Tibial nerve (tissue), 4 donors: Measurements from ENCODE around the gene ZNF628. TPM values are rescaled to one million over a fixed set of nuclear protein-coding genes. Genes with fewer than 3 reads are reported as not detected.

ENCODE experiments used
- DNase-seq, 2 donors: peaks; one replicate each; pipeline ENCODE4 v3.0.0-alpha.2; 2019; ENCODE audit warnings: low spot score in 2 of 2
- H3K27ac ChIP-seq, 4 donors: fragments of 200-600 bp; sonication (generic) in 3 of 4; one replicate each; pipeline ENCODE4 v1.5.1; 2017 to 2019; ENCODE audit warnings: mild to moderate bottlenecking in 1 of 4
- H3K27me3 ChIP-seq, 2 donors: fragments of 200-600 bp; sonication (generic) in 1 of 2; one replicate each; pipeline versions ENCODE4 v1.5.1 to v1.6.0; 2017 to 2019
- H3K36me3 ChIP-seq, 3 donors: fragments of 200-600 bp; sonication (generic); one replicate each; pipeline ENCODE4 v1.5.1; 2018 to 2019
- H3K4me1 ChIP-seq, 4 donors: fragments of 200-600 bp; sonication (generic) in 3 of 4; one replicate each; pipeline ENCODE4 v1.5.1; 2017 to 2019
- H3K4me3 ChIP-seq, 4 donors: fragments of 200-600 bp; sonication (generic) in 3 of 4; one replicate each; pipeline ENCODE4 v1.5.1; 2017 to 2019; ENCODE audit warnings: mild to moderate bottlenecking in 1 of 4, moderate library complexity in 1 of 4
- H3K9me3 ChIP-seq, 4 donors: fragments of 200-600 bp; sonication (generic) in 3 of 4; one replicate each; pipeline ENCODE4 v1.5.1; 2017 to 2019
- EP300 ChIP-seq, 2 donors: sonication (generic); formaldehyde crosslinking; IDR thresholded peaks; one replicate each; pipeline ENCODE4 v1.6.1; 2017; ENCODE audit warnings: antibody characterized with exemption in 2 of 2, mild to moderate bottlenecking in 1 of 2
- POLR2A ChIP-seq, 2 donors: fragments of 450-650 bp; IDR thresholded peaks; one replicate each; pipeline ENCODE4 v1.6.1; 2017; ENCODE audit warnings: antibody characterized with exemption in 2 of 2, mild to moderate bottlenecking in 2 of 2, moderate library complexity in 2 of 2
- WGBS, 2 donors: methylation state at CpG; one replicate each; pipeline ENCODE4 v1.1.5; 2018; 5-methylcytosine and 5-hydroxymethylcytosine counted together
- total RNA-seq, 4 donors: library from RNA; depleted of rRNA; stranded (reverse); fragments of >200 nt; gene quantifications; one replicate each; pipeline ENCODE4 v1.1.0, GENCODE V29; 2016
- TF ChIP-seq, protein P1 (sequence below), 5 experiments: fragments of 200-600 bp in 3 of 5; fragments of 450-650 bp in 2 of 5; sonication (generic) in 3 of 5; IDR thresholded peaks; one replicate each; pipeline ENCODE4 v1.5.1; 2016 to 2019; ENCODE audit warnings: antibody characterized with exemption in 5 of 5, mild to moderate bottlenecking in 3 of 5, moderate library complexity in 2 of 5

Gene ZNF628
- total RNA-seq, 4 donors from 2014 or later, result 3.5 to 16.8 (median 4.0) TPM

- DNase-seq, result no peak
- H3K36me3 ChIP-seq, result no peaks in the 10 kb centered on the region
- 8 to 10% methylated on average over 26 to 27 of the region's 27 CpGs for WGBS, 2 donors
- no peaks in the 10 kb centered on the region for H3K9me3 ChIP-seq
- H3K4me1 ChIP-seq, result peaks cover 0 to 31% (median 6%) of the 10 kb centered on the region in 4 donors
- peak overlapping the region; percentile 53 to 94 (median 70) for H3K4me3 ChIP-seq
- TF ChIP-seq, protein P1, sequence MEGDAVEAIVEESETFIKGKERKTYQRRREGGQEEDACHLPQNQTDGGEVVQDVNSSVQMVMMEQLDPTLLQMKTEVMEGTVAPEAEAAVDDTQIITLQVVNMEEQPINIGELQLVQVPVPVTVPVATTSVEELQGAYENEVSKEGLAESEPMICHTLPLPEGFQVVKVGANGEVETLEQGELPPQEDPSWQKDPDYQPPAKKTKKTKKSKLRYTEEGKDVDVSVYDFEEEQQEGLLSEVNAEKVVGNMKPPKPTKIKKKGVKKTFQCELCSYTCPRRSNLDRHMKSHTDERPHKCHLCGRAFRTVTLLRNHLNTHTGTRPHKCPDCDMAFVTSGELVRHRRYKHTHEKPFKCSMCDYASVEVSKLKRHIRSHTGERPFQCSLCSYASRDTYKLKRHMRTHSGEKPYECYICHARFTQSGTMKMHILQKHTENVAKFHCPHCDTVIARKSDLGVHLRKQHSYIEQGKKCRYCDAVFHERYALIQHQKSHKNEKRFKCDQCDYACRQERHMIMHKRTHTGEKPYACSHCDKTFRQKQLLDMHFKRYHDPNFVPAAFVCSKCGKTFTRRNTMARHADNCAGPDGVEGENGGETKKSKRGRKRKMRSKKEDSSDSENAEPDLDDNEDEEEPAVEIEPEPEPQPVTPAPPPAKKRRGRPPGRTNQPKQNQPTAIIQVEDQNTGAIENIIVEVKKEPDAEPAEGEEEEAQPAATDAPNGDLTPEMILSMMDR (IDR thresholded peaks at IDR 0.05), result no peak
- TF ChIP-seq POLR2A (IDR thresholded peaks at IDR 0.05) (no peak), EP300 (IDR thresholded peaks at IDR 0.05) (no peak)
- peak overlapping the region; percentile 75 to 91 (median 86) for H3K27ac ChIP-seq
- H3K27me3 ChIP-seq, result no peaks in the 10 kb centered on the region
Measured at GRCh38 chr19:55461974-55462626, 14.3 kb upstream of the ZNF628 start.

GRCh38 chr19:55462722-55463121 is 13.7 kb upstream of the ZNF628 start:
- no peak for TF ChIP-seq EP300 (IDR thresholded peaks at IDR 0.05)
- TF ChIP-seq POLR2A (IDR thresholded peaks at IDR 0.05), result no peak
- TF ChIP-seq, protein P1 (IDR thresholded peaks at IDR 0.05), result no peak
- no peak for DNase-seq
- no peaks in the 10 kb centered on the region for H3K27me3 ChIP-seq
- 74 to 80% methylated on average over 11 of the region's 11 CpGs for WGBS, 2 donors
- no peak overlapping the region for H3K27ac ChIP-seq
- H3K36me3 ChIP-seq, result no peaks in the 10 kb centered on the region
- H3K4me1 ChIP-seq, result peaks cover 0 to 37% (median 6%) of the 10 kb centered on the region in 4 donors
- no peak overlapping the region for H3K4me3 ChIP-seq
- no peaks in the 10 kb centered on the region for H3K9me3 ChIP-seq

GRCh38 chr19:55463583-55464031 is 12.8 kb upstream of the ZNF628 start:
- no peak for TF ChIP-seq POLR2A (IDR thresholded peaks at IDR 0.05)
- TF ChIP-seq EP300 (IDR thresholded peaks at IDR 0.05), result no peak
- TF ChIP-seq, protein P1 (IDR thresholded peaks at IDR 0.05), result no peak
- DNase-seq, result no peak
- no peaks in the 10 kb centered on the region for H3K9me3 ChIP-seq
- 62 to 64% methylated on average over 12 to 15 of the region's 15 CpGs for WGBS, 2 donors
- no peaks in the 10 kb centered on the region for H3K36me3 ChIP-seq
- no peak overlapping the region for H3K4me3 ChIP-seq
- H3K27me3 ChIP-seq, result no peaks in the 10 kb centered on the region
- no peak overlapping the region for H3K27ac ChIP-seq
- peaks cover 0 to 41% (median 6%) of the 10 kb centered on the region in 4 donors for H3K4me1 ChIP-seq

DNA sequence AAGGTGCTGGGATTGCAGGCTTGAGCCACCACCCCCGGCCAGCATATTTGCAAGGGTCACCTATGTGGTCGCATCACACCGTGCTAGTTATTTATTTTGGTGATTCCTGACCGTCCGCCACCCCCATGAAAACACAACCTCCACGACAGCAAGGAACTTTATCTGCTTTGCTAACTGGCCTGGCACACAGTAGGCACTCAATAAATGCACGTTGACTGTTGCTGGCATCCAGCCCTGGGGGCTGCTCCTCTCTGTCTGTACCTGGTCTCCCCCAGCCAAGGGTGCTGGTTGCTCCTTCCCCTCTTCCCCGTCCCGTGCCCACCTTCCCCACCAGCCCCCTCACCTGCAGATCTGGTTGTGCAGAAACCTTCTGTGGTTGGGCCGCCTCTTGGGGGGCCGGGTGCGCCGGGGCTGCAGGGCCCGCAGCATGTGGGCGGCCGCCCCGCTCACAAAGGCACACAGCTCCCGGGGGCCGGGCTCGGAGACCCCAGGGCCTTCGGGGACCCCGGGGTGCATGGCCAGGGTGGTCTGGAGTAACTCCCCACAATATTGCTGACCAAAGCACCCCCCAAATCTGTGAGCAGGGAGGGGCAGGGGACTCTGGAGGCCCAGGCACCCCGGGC is 12.3 kb upstream of the ZNF628 start:
- H3K4me3 ChIP-seq, result no peak overlapping the region
- H3K9me3 ChIP-seq, result no peaks in the 10 kb centered on the region
- 56 to 62% methylated on average over 18 to 23 of the region's 23 CpGs for WGBS, 2 donors
- H3K36me3 ChIP-seq, result no peaks in the 10 kb centered on the region
- no peaks in the 10 kb centered on the region for H3K27me3 ChIP-seq
- TF ChIP-seq, protein P1 (IDR thresholded peaks at IDR 0.05), result no peak
- TF ChIP-seq POLR2A (IDR thresholded peaks at IDR 0.05) (no peak), EP300 (IDR thresholded peaks at IDR 0.05) (no peak)
- H3K4me1 ChIP-seq, result peaks cover 0 to 41% (median 6%) of the 10 kb centered on the region in 4 donors
- DNase-seq, result no peak
- no peak overlapping the region for H3K27ac ChIP-seq

- H3K27me3 ChIP-seq, result no peaks in the 10 kb centered on the region
- DNase-seq, result no peak
- H3K4me3 ChIP-seq, result no peak within 1 kb of the TSS
- WGBS, 2 donors, result 48 to 52% methylated on average over 14 of the region's 14 CpGs
- no peak within 1 kb of the TSS for H3K27ac ChIP-seq
- peaks cover 0 to 37% (median 4%) of the 10 kb centered on the region in 4 donors for H3K4me1 ChIP-seq
- no peak for TF ChIP-seq POLR2A (IDR thresholded peaks at IDR 0.05)
- no peak for TF ChIP-seq EP300 (IDR thresholded peaks at IDR 0.05)
- TF ChIP-seq, protein P1 (IDR thresholded peaks at IDR 0.05), result no peak
- no peaks in the 10 kb centered on the region for H3K36me3 ChIP-seq
- no peaks in the 10 kb centered on the region for H3K9me3 ChIP-seq
Measured at GRCh38 chr19:55464662-55465054, 11.8 kb upstream of the ZNF628 start, which contains the start of gene C19orf85. Gene C19orf85, minus strand, starts transcription at chr19:55464751. Its CDS starts 197 bp downstream, at chr19:55464554.
